Endothelial cell of umbilical vein (primary cell): ENCODE results near the gene AKAP13. TPM values are rescaled to one million over a fixed set of nuclear protein-coding genes. Genes with fewer than 3 reads are reported as not detected.

Experiments used
- BruUV-seq: library from RNA; stranded (reverse); fragments of 400-500 nt; replicated peaks from 2 replicates; lab custom pipeline; 2021; lab: Mats Ljungman, UMichigan
- CTCF ChIA-PET: fragments of 300-600, 350-600 bp; sonication (Branson Sonifier 250); formaldehyde crosslinking; loops from one replicate; lab custom pipeline; 2021; ENCODE audit warnings: antibody characterized with exemption, inconsistent platforms; lab: Charles Lee
- POLR2A ChIA-PET: fragments of 300-600, 350-600 bp; sonication (Branson Sonifier 250); formaldehyde crosslinking; loops from one replicate; lab custom pipeline; 2021; ENCODE audit warnings: antibody characterized with exemption, inconsistent platforms; lab: Charles Lee
- DNase-seq: peaks from one replicate; pipeline ENCODE4 v3.0.0-alpha.2; 2011; ENCODE audit warnings: low read depth, low spot score
- FAIRE-seq: peaks from 2 replicates; lab custom pipeline; 2011; peaks lifted over from hg19 to GRCh38; lab: Jason Lieb, UNC
- H2AFZ ChIP-seq: 2 replicates; pipeline ENCODE4 v1.6.0; 2012; ENCODE audit warnings: low read depth, low read length, control low read depth, inconsistent platforms
- H3K27ac ChIP-seq: 2 replicates; pipeline ENCODE4 v1.5.1; 2011; ENCODE audit warnings: low read depth, mild to moderate bottlenecking, control low read depth, low read length, moderate library complexity; ENCODE audit not compliant: insufficient read depth
- H3K27me3 ChIP-seq, 2 experiments: 2 replicates each; pipeline versions ENCODE4 v1.6.0 to v1.6.1; 2011; ENCODE audit warnings: low read length in 2 of 2, mixed read lengths in 1 of 2; ENCODE audit not compliant: control insufficient read depth in 2 of 2, insufficient read depth in 2 of 2
- H3K36me3 ChIP-seq, 2 experiments: 2 replicates in 1 of 2; 3 replicates in 1 of 2; pipeline ENCODE4 v1.5.1; 2011; ENCODE audit warnings: low read length in 2 of 2, mild to moderate bottlenecking in 1 of 2, moderate library complexity in 1 of 2; ENCODE audit not compliant: control insufficient read depth in 2 of 2, insufficient read depth in 2 of 2; ENCODE audit errors: extremely low read depth in 1 of 2
- H3K4me1 ChIP-seq: 3 replicates; pipeline ENCODE4 v1.5.1; 2011; ENCODE audit warnings: mild to moderate bottlenecking, low read length; ENCODE audit not compliant: control insufficient read depth, insufficient read depth; ENCODE audit errors: extremely low read depth
- H3K4me2 ChIP-seq: 2 replicates; pipeline ENCODE4 v1.6.1; 2011; ENCODE audit warnings: low read length, control low read depth, mixed read lengths; ENCODE audit not compliant: insufficient read depth
- H3K4me3 ChIP-seq, 3 experiments: fragments of 200-600 bp in 1 of 3; sonication (generic), shearing (Covaris generic) in 1 of 3; replicated peaks in 1 of 3; 2 replicates each; pipeline ENCODE4 v1.5.1; 2011 to 2016; ENCODE audit warnings: control low read depth in 3 of 3, low read length in 3 of 3, mild to moderate bottlenecking in 2 of 3, inconsistent platforms in 1 of 3, low read depth in 1 of 3, moderate library complexity in 1 of 3; ENCODE audit not compliant: insufficient read depth in 1 of 3
- H3K79me2 ChIP-seq: 2 replicates; pipeline ENCODE4 v1.6.0; 2012; ENCODE audit warnings: low read length, inconsistent platforms; ENCODE audit not compliant: control insufficient read depth, insufficient read depth
- H3K9ac ChIP-seq: replicated peaks from 2 replicates; pipeline ENCODE3; 2011; ENCODE audit warnings: low read length, control low read depth; ENCODE audit not compliant: insufficient read depth; ENCODE audit errors: extremely low read depth
- H3K9me1 ChIP-seq: replicated peaks from 3 replicates; pipeline ENCODE4 v1.6.0; 2011; ENCODE audit warnings: mild to moderate bottlenecking, low read length; ENCODE audit not compliant: control insufficient read depth, insufficient read depth; ENCODE audit errors: extremely low read depth
- H3K9me3 ChIP-seq: replicated peaks from 2 replicates; pipeline ENCODE4 v1.5.1; 2012; ENCODE audit warnings: low read length, inconsistent platforms; ENCODE audit not compliant: control insufficient read depth, insufficient read depth
- H4K20me1 ChIP-seq: replicated peaks from 2 replicates; pipeline ENCODE3; 2011; ENCODE audit warnings: mild to moderate bottlenecking, low read length; ENCODE audit not compliant: control insufficient read depth, insufficient read depth; ENCODE audit errors: extremely low read depth
- EZH2 ChIP-seq: IDR thresholded peaks from 2 replicates; pipeline ENCODE4 v1.6.1; 2012; ENCODE audit warnings: borderline replicate concordance, low read depth, mild to moderate bottlenecking, moderate library complexity, low read length, inconsistent platforms; ENCODE audit not compliant: severe bottlenecking
- FOS ChIP-seq: IDR thresholded peaks from 2 replicates; pipeline ENCODE4 v1.6.1; 2011; ENCODE audit warnings: mild to moderate bottlenecking, low read length, moderate library complexity, borderline replicate concordance; ENCODE audit not compliant: insufficient read depth
- GATA2 ChIP-seq: IDR thresholded peaks from 2 replicates; pipeline ENCODE4 v1.7.0; 2011; ENCODE audit warnings: low read depth, mild to moderate bottlenecking, moderate library complexity, mixed read lengths, low read length; ENCODE audit not compliant: insufficient read length, insufficient read depth
- JUN ChIP-seq: IDR thresholded peaks from 2 replicates; pipeline ENCODE4 v1.6.1; 2011; ENCODE audit warnings: borderline replicate concordance, low read depth; ENCODE audit not compliant: insufficient read length, insufficient read depth
- MYC ChIP-seq: IDR thresholded peaks from one replicate; pipeline ENCODE4 v1.6.1; 2011; ENCODE audit warnings: mild to moderate bottlenecking, low read depth, low read length
- POLR2A ChIP-seq: IDR thresholded peaks from 2 replicates; pipeline ENCODE4 v1.6.1; 2012; ENCODE audit warnings: low read depth, mild to moderate bottlenecking, control low read depth, low read length
- POLR2AphosphoS5 ChIP-seq: IDR thresholded peaks from 2 replicates; pipeline ENCODE4 v1.6.1; 2012; ENCODE audit warnings: low read depth, mild to moderate bottlenecking, control low read depth, low read length, moderate library complexity; ENCODE audit not compliant: insufficient read depth
- dilution Hi-C: fragments of 300-500 bp; cut with MboI; formaldehyde crosslinking; loops from one replicate; pipeline ENCODE4 v1.15.0; 2019; ENCODE audit warnings: low sequenced_read_pairs; ENCODE audit not compliant: extremely low pct_ligation_motif_present
- intact Hi-C: fragments of 100-400 bp; cut with micrococcal nuclease; formaldehyde crosslinking; loops from one replicate; pipeline ENCODE4 v1.10.0; 2022
- polyA plus RNA-seq, 4 experiments: library from polyadenylated mRNA; depleted of rRNA in 3 of 4; stranded (reverse) in 3 of 4; unstranded in 1 of 4; fragments of >200 nt; gene quantifications; 2 replicates each; pipeline versions ENCODE4 v1.2.1 to v1.2.3, GENCODE V29; 2011 to 2012; ENCODE audit warnings: missing spikeins in 1 of 4
- total RNA-seq: library from RNA; stranded (reverse); gene quantifications from 2 replicates; pipeline ENCODE4 v1.2.3, GENCODE V29; 2021
- TF ChIP-seq, protein P1 (sequence below), 2 donors: IDR thresholded peaks; 1 replicate in 1 of 2; 2 replicates in 1 of 2; pipeline ENCODE4 v1.5.1; 2011; ENCODE audit warnings: low read length in 2 of 2, mild to moderate bottlenecking in 2 of 2, moderate library complexity in 2 of 2, control low read depth in 1 of 2, inconsistent platforms in 1 of 2, low read depth in 1 of 2; ENCODE audit not compliant: insufficient read depth in 1 of 2; ENCODE audit errors: extremely low read depth in 1 of 2
- TF ChIP-seq, protein P2 (sequence below): IDR thresholded peaks from 2 replicates; pipeline ENCODE4 v1.6.1; 2011; ENCODE audit not compliant: insufficient read depth, insufficient read length

Gene AKAP13
- total and polyA plus RNA-seq, 2 donors (not counting 3 experiments of a cell fraction or from before 2014, with no cell fraction given), result 22.8 to 87.8 TPM

DNA sequence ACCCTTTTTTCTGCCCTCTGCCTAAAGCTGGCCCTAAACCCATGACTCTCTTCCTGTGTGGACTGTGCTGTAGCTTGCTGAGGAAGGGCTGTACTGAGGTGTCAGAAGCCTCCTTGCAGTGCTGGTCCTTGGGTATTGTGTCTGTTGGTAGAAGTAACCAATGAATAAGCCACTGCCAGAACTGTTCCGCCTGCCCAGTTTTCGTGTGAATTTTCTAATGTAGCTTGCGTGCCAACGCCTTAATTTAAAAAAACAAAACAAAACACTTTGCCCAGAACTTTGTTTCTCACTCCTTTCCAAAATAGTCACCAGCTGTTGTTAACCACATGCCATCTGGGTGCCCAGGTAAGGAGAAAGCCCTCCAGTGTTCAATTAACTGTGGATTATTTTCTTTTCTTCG is 312.5 kb downstream of the AKAP13 start:
- Histone ChIP-seq H3K9me1 (no peaks in the 10 kb centered on the region), H3K9ac (no peak overlapping the region), H3K79me2 (no peaks in the 10 kb centered on the region), H3K4me1 (peaks cover 32% of the 10 kb centered on the region), H3K27me3 (no peaks in the 10 kb centered on the region), H4K20me1 (no peaks in the 10 kb centered on the region), H3K4me2 (no peak overlapping the region), H3K4me3 (no peak overlapping the region), H3K9me3 (no peaks in the 10 kb centered on the region), H3K36me3 (peaks cover 3 to 6% of the 10 kb centered on the region in 2 experiments), H3K27ac (no peak overlapping the region), H2AFZ (no peak overlapping the region)
- POLR2A ChIA-PET, result no interaction called here
- CTCF ChIA-PET, result no interaction called here
- dilution Hi-C loops (no loop called here), intact Hi-C loops (no loop called here)
- no TSS peak for BruUV-seq
- FAIRE-seq, result no peak
- DNase-seq, result no peak
- no peak for TF ChIP-seq EZH2
- TF ChIP-seq, protein P1, sequence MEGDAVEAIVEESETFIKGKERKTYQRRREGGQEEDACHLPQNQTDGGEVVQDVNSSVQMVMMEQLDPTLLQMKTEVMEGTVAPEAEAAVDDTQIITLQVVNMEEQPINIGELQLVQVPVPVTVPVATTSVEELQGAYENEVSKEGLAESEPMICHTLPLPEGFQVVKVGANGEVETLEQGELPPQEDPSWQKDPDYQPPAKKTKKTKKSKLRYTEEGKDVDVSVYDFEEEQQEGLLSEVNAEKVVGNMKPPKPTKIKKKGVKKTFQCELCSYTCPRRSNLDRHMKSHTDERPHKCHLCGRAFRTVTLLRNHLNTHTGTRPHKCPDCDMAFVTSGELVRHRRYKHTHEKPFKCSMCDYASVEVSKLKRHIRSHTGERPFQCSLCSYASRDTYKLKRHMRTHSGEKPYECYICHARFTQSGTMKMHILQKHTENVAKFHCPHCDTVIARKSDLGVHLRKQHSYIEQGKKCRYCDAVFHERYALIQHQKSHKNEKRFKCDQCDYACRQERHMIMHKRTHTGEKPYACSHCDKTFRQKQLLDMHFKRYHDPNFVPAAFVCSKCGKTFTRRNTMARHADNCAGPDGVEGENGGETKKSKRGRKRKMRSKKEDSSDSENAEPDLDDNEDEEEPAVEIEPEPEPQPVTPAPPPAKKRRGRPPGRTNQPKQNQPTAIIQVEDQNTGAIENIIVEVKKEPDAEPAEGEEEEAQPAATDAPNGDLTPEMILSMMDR (IDR thresholded peaks at IDR 0.05; ENCODE audit: extremely low read depth in 1 of 2, insufficient read depth in 1 of 2, low read depth in 1 of 2, low read length in 2 of 2), result no peak
- TF ChIP-seq GATA2, result no peak
- TF ChIP-seq POLR2AphosphoS5, result no peak
- no peak for TF ChIP-seq FOS
- no peak for TF ChIP-seq MYC
- TF ChIP-seq, protein P2, sequence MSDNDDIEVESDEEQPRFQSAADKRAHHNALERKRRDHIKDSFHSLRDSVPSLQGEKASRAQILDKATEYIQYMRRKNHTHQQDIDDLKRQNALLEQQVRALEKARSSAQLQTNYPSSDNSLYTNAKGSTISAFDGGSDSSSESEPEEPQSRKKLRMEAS, result no peak
- TF ChIP-seq POLR2A, result no peak
- no peak for TF ChIP-seq JUN
